ENCODE measurements around the gene HEATR5A. TPM values are rescaled to one million over a fixed set of nuclear protein-coding genes. Genes with fewer than 3 reads are reported as not detected.
A peak's percentile ranks its signal among the peaks of the same experiment; 100 is the strongest.

Gene HEATR5A
- total and polyA plus RNA-seq, 2 of the 13 experiments (the other 11 are each of a cell fraction or from before 2014, with no cell fraction given): 36.4 to 105 TPM

- TF ChIP-seq RFX3 (CRISPR knock-in tag; IDR thresholded peaks at IDR 0.05) (no peak), HNF1A (IDR thresholded peaks at IDR 0.05; ENCODE audit: low read depth) (peak; percentile 3; the same call in 1 of the 2 replicates), HNF1A (CRISPR knock-in tag; IDR thresholded peaks at IDR 0.05; ENCODE audit: borderline replicate concordance) (no peak), HIVEP1 (CRISPR knock-in tag; IDR thresholded peaks at IDR 0.05) (no peak), ZNF724P (CRISPR knock-in tag; IDR thresholded peaks at IDR 0.05; ENCODE audit: borderline replicate concordance) (peak; percentile 79; the same call in 1 of the 2 replicates), NBN (conservative IDR thresholded peaks at IDR 0.05) (no peak), ZNF704 (CRISPR knock-in tag; IDR thresholded peaks at IDR 0.05; ENCODE audit: borderline replicate concordance) (no peak; the same call in 1 of the 2 replicates), ZNF460 (CRISPR knock-in tag; IDR thresholded peaks at IDR 0.05; ENCODE audit: borderline replicate concordance) (no peak), CHCHD3 (CRISPR knock-in tag; IDR thresholded peaks at IDR 0.05) (no peak), ATRX (CRISPR knock-in tag; IDR thresholded peaks at IDR 0.05; ENCODE audit: borderline replicate concordance) (no peak), PRDM15 (CRISPR knock-in tag; IDR thresholded peaks at IDR 0.05) (no peak), RERE (CRISPR knock-in tag; IDR thresholded peaks at IDR 0.05; ENCODE audit: low read depth) (no peak), GABPA (IDR thresholded peaks at IDR 0.05; ENCODE audit: low read depth, low read length) (no peak), GABPA (CRISPR knock-in tag; IDR thresholded peaks at IDR 0.05; ENCODE audit: low read depth) (no peak), ZNF496 (CRISPR knock-in tag; IDR thresholded peaks at IDR 0.05; ENCODE audit: insufficient replicate concordance) (no peak), ZNF644 (CRISPR knock-in tag; IDR thresholded peaks at IDR 0.05; ENCODE audit: low read depth) (0 out of 2 replicates have a peak, but pooled peaks have one; percentile 7)
Observed at GRCh38 chr14:31269634-31270195, 150.6 kb downstream of the HEATR5A start (continued).
